Thyroid gland (tissue), 4 donors: ENCODE measurements around the gene SPTLC2.

Experiments
- POLR2A ChIP-seq, 2 donors: fragments of 450-650 bp; IDR thresholded peaks; one replicate each; pipeline ENCODE4 v1.6.1; 2017; ENCODE audit warnings: antibody characterized with exemption in 2 of 2, mild to moderate bottlenecking in 2 of 2, moderate library complexity in 1 of 2
- TF ChIP-seq, protein P1 (sequence below), 6 experiments: fragments of 200-600 bp in 3 of 6; fragments of 450-650 bp in 3 of 6; sonication (generic) in 3 of 6; IDR thresholded peaks; one replicate each; pipeline ENCODE4 v1.5.1; 2016 to 2019; ENCODE audit warnings: antibody characterized with exemption in 6 of 6, mild to moderate bottlenecking in 2 of 6, inconsistent platforms in 1 of 6, moderate library complexity in 1 of 6

DNA sequence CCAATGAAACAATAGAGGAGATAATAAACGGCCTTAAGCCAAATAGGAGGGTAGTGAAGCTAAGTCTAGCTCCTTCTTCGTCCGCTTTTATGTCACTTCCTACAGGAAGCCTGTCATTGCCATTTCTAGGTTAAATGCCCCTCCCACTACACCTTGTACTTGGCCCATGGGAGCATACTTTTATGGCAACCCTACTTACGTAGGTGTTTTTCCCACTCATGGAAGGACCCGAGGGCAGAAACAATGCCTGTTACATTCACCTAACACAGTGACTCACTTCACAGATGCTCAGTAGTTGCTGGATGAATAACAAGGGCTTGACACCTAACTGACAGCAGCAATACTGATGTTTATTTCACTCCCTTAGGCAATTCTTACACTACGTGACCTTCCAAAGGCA is 46.9 kb upstream of the SPTLC2 start:
- TF ChIP-seq, protein P1, sequence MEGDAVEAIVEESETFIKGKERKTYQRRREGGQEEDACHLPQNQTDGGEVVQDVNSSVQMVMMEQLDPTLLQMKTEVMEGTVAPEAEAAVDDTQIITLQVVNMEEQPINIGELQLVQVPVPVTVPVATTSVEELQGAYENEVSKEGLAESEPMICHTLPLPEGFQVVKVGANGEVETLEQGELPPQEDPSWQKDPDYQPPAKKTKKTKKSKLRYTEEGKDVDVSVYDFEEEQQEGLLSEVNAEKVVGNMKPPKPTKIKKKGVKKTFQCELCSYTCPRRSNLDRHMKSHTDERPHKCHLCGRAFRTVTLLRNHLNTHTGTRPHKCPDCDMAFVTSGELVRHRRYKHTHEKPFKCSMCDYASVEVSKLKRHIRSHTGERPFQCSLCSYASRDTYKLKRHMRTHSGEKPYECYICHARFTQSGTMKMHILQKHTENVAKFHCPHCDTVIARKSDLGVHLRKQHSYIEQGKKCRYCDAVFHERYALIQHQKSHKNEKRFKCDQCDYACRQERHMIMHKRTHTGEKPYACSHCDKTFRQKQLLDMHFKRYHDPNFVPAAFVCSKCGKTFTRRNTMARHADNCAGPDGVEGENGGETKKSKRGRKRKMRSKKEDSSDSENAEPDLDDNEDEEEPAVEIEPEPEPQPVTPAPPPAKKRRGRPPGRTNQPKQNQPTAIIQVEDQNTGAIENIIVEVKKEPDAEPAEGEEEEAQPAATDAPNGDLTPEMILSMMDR (IDR thresholded peaks at IDR 0.05): no peak
- no peak for TF ChIP-seq POLR2A (IDR thresholded peaks at IDR 0.05)
